Activated CD4-positive, alpha-beta T cell treated with anti-CD3 and anti-CD28 coated beads, Interleukin-2, amount 50 U/mL, for 48 hours (primary cell): ENCODE measurements around the gene KIAA1671.

Experiments
- DNase-seq, 2 experiments: peaks; one replicate each; pipeline ENCODE4 v3.0.0-alpha.2; 2020

The KIAA1671 gene

DNA sequence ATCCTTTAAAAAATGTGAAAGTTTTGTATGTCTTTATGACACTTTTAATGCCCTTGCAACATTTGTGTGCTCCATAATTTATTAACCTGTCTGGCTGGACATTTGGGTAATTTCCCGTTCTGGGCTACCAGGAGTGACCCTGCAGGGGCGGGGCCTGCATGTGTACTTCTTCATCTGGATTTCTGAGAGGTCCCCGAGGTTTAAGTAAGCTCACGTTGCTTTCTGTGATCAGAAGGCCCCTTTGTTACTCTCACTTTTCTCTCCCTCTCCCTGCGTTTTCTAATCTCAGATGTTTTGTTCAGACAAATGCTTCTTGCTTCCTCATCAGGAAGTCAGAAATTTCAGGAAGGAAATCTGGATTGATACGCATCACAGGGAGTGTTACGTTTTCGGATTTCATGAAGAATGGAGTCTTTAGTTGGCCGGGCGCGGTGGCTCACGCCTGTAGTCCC is 168.3 kb downstream of the KIAA1671 start:
- no peak for DNase-seq

DNA sequence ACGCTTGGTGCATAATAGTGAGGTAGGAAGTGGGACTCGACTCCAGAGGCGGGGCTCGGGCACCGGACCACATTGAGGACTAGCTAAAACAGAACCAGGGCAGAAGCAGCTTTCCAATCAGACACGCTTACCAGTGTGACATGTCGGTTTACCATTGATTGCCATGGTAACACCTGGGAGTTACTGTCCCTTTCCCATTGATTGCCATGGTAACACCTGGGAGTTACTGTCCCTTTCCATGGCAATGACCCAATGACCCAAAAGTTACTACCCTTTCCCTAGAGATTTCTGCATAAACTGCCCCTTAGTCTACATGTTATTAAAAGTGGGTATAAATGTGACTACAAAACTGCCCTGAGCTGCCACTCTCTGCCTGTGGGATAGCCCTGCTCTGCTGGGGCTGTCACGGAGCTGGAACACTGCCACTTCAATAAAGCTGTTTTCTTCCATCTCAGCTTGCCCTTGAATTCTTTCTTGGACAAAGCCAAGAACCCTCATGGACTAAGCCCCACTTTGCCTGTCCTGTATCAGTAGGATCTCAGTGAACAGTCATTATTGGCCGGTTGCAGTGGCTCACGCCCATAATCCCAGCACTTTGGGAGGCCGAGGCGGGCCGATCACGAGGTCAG is 169.7 kb downstream of the KIAA1671 start:
- DNase-seq: no peak

DNA sequence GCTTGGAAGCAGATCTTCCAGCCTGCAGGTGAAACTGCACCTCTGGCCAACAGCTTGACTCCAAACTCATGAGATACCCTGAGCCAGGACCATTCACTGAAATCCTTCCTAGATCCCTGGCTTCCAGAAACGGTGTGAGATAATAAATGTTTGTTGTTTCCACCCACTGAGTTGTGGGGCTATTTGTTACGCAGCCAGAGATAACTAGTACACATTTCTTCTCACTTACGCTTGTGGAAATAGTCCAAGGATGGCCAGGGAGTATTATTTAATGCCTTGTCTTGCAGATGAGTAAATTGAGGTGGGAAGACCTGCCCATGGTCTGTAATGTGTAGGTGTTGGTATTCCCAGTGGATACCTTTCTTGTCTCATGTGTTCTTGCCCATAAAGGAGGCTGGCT is 171.2 kb downstream of the KIAA1671 start:
- no peak for DNase-seq

DNA sequence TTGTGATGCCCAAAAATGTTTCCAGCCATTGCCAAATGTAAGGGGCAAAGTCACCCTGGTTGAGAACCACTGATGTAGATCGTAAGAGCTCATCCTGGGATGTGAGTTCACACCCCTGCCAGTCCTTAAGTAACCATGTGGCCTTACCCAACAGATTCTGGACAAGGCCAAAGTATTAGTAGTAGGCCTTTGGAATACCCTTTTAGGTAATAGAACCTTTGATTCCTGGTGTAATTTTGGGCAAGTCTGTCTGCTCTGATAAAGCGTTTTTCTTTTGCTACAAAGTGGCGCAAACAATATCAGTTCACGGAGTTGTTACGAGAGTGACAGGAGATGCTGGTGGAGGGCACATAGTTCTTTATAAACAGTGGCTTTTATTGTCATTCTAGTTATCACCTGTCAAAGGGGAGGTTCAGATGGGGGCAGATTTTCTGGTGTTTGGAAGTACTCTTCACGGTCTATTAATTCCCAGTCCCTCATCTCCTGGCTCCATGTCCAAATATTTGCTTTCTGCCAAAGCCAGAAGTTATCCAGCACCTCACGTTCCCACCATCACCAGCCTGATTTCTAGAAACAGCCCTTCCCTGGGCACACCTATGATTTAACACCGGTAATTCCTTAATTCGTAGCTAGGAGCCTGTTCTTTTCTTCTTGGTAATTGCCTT is 173.3 kb downstream of the KIAA1671 start:
- DNase-seq: no peak

DNA sequence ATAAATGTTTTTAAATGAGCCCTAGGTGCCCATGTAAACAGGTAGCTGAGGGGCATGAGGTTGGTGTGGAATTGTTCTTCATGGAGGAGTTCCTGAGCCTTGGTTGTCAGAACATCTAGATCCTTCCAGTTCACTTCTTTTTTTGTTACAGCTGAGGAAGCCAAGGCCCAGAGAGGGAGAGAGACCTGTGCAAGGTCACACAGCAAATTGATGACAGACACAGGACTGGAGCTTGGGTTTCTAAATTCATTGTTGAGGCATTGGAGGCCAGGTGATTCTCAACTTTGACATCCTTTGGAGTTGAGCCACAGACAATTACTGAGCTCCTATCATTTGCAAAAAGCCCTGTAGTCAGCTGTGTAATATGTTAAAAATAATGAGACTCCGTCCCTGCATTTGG is 174.0 kb downstream of the KIAA1671 start:
- DNase-seq: no peak

DNA sequence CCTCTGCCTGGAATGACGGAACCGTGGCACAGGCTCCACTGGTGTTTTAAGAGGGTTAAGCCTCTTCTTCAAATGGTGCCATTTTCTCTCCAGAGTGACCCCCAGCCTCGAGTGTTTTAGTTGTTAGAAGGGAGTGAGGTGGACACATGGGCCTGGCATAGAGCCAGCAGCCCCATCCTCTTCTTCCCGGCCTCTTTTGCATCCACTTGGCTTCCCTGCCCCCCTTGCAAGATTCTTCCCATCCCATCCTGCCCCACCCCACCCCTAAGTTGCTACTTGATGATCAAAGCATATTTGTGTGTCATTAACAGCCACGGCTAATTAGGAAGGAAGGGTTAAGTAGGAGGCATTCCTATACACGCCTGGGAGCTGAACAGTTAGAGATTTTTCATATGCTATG is 174.8 kb downstream of the KIAA1671 start:
- no peak for DNase-seq

DNA sequence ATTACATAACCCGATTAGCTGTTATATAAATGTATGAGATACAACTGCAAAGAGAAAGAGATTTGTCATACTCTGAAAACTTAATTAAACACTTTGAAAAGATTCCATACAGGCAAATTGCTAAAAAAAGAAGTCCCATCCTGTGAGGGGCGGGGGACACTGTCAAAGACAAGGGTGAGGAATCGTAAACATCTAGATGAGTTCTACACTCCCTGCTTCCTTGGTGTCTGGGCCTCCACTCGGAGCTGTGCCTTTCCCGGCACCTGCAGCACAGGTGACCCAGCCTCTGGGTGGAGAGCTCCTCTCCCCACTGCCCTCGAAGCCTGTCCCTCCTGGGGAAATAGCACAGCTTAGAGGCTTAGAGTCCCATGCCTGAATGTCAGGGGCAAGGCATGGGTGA is 177.9 kb downstream of the KIAA1671 start:
- DNase-seq: no peak

DNA sequence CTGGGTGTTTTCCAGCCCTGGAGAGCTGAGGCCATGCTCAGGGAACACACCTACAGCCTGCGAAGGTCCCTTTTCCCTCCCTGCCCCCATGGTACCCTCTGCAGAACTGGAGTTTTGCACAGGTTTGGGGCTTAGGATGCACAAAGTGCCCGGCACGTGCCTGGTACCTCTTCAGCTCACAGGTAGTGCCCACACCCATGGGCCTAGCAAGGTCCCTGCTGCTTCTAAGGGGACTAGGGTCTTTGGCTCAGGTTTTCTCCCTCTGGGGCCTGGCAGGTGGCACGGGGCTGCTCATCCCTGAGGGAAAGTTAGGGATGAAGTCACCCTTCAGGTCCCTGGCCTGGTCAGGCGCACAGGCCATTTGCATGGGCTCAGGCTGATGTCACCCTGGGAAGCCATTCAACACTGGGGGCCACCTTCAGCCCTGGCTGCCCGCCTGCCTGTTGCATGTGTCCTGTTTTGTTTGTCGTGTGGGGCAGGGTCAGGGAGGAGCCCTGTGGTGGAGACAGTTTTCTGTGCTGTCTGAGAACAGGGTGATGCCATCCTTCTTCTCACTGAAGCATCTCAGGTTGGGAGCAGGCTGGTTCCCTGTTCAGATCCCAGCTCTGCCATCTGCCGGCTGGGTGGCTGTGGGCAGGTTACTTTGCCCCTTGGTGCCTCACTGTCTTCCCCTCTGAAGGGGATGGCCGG is 178.8 kb downstream of the KIAA1671 start:
- no peak for DNase-seq

DNA sequence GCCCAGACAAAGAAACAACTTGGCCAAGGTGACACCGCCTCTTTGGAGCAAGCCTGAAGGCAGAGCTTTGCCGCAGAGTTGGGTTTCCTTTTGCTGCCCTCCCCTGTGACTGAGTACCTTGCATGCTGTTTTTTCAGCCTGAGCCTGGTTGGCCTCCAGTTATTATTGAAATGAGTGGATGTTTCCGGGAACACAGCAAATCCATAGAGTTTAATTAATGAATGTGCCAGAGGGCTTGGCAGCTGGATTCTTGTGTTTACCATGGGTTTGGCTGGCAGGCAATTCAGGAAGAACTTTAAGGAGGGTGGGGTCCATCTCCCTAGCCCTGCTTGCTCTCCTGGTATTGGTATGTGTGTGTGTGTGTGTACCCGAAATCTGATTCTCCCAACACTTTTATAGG is 181.5 kb downstream of the KIAA1671 start:
- no peak for DNase-seq

DNA sequence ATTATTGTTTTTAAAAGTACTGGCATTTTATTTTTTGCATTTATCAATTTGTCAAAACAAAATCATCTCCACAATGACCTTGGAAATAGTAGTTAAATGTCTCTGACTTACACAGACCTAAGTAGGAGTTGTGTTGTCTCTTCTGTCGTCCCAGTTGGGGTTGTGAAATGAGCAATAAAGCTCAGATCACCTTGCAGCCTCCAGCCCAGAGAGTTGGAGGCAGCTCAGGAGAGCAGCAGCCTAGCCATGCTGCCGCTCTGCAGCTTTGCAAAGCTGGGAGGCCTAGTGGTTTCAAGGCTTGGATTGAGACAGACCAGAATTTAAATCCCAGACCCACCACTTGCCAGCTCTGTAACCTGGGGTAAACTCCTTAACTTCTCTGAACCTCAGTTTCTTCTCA is 181.9 kb downstream of the KIAA1671 start:
- DNase-seq: no peak

DNA sequence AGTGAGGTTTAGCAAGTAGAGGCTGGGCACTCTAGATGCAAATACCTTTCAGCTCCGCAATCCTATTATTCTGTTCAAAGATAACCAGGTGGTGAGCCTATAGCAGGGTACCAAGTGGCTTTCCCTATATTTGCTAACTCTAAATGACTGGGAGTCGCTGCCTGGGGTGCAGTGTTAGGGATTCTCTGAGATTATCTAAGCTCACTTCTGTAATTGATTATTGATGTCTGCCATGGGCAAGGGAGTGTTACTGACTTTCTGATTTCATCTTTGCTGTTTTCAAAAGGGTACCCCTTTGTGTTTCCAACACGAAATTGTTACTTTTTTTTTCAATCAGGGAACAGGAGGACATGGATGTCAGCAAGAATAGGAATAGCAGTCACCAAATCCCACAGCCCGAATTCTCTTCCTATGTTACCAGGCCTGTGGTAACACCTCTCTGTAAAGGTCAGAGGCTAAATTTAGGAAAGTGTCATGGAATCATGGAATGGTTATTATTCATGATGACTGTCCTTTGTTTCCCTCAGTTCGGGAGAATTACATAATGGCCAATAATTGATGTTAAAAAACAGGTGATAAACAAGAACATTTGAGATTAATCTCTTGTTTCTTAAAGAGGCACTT is 184.5 kb downstream of the KIAA1671 start:
- no peak for DNase-seq

DNA sequence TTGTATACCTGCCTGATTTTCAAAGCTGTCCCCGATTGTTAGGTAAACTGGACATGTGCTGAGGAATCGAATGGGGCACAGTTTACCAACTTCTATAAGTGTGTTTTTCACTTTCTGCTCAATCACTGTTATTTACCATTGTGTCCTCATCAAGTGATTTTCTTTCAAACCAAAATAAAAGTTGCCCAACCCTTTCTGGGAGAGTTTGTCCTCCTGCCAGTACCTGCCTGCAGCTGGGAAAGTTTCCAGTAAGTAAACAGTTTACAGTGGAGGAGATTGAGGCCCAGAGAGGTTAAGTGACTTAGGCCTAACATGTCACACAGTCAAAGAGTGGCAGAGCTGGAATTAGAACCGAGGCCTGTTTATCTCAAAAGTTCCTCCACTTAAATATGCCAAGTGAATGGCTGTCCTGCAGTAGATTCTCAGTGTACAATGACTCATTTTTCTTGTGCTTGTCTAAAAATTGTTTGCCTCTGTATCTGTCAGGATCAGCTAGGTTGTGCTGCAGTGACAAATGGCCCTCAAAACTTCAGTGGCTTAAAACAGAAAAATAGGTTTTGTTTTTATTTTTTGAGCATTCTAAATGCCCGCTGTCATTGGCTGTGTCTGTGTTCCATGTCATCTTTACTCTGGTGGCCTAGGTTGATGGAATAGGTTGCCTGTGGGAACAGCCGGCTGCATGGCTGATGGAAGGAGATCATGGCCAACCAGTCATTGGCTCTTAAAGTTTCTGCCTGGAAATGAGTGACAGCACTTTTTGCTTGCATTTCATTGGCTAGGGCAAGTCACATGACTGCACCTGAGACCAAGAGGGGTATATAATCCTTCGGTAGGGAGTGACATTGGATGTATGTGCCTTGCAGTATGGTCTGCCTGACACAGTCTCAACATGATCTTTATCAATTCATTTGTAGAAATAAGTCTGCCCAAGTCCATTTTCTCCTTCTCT is 185.3 kb downstream of the KIAA1671 start:
- no peak for DNase-seq

DNA sequence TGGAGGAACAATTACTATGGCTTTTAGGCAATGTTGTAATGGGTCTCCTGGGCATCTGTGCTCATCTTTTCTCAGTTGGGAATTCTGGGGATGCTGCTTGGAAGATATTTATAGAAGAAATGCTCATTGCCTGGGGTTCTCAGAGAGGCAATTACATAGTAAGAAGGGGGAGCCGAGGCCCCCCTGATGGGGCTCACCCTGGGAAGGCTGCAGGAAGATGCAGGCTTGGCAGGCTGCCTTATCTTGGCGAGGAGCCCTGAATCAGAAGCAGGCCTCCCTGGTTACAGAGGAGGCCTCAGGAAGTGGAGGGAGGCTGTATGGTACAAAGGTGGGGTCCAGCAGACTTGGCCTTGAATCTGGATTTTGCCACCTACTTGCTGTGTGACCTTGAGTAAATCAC is 186.5 kb downstream of the KIAA1671 start:
- DNase-seq: no peak

DNA sequence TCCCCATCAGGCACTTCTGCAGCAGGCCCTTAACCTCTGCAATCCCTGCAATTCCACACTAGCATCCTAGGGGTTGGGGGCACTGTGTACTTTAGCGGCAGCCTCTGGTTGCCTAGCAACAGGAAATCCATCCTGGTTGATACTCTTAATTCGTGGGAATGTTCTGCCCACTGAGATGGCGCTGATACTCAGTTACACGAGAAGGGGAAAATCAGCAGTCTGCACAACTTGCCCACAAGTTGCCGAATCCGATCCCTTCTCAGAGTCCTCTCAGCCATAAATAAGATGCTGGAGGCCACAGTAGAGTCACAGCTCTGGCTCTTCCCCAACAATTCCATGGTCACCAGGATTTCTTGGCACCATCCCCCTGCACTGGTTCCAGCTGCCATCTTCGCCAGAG is 189.6 kb downstream of the KIAA1671 start:
- DNase-seq: no peak

DNA sequence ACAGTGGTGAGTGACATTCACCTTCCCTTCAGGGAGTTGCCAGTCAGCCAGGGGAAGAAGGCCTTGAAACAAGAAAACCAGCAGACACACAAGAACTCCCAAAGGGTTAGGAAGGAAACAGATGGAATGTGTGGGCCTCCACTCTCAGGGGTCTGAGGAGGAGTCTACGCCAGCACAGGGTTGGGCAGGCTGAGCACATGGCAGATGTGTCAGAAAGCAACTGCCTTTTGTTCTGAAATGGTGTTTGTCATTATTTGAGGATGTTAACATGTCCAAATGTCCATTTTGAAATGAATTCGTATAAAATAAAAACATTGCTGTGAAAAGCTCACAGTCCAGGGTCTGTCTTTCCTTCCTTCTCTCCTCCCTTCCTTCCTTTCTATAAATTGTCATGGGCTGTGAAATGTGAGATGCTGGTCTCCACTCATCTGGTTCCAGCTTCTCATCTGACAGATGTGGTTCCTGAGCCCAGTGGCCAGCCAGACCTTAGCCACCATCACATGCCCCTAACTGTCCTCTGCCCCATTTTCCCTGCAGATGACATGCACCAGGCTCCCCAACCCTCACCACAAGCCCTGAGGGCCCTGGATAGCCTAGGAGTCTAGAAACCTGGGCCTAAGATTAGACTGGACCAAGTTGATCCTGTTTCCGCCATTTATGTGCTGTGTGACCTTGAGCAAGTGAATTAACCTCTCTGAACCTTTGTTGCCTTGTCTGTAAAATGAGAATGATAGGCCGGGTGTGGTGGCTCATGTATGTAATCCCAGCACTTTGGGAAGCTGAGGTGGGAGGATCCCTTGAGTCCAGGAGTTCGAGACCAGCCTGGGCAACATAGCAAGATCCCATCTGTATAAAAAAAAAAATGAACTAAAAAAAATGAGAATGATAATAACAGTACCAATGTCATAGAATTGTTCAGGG is 190.9 kb downstream of the KIAA1671 start:
- no peak for DNase-seq

DNA sequence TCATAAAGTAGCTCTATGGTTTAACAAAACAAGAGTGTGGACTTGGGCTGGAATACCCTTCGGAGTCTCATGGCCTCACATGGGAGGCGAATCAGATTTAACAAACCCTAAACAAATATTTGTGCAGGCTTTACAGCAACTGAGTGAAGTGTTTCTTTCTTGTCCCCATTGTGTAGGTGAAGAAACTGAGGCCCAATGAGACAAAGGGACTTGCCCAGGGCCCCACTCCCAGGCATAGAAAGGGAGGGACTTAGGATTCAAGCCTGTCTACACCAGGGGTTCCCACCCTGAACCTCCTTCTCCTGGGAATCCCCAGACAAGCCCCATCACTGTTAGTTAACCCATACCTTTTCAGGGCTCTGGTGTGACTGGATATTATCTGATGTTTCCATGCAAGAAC is 192.0 kb downstream of the KIAA1671 start:
- no peak for DNase-seq

DNA sequence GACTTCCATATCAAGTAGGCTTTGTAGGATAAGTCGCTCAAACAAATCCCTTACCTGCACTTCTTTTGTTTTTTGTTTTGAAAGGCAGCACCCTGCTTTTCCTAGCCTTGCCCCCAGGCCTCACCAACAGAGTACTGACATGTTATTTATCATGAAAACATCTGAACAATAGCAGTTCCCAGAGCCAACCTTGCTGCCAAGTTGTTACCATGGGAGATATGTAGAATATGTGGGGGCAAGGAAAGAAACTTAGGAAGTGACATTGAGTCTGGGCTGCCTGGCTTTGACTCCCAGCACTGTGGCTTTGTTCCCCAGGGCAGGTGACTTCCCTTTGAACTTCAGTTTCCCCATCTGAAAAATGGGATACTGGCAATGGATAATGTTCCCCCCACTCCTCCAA is 193.8 kb downstream of the KIAA1671 start:
- no peak for DNase-seq

DNA sequence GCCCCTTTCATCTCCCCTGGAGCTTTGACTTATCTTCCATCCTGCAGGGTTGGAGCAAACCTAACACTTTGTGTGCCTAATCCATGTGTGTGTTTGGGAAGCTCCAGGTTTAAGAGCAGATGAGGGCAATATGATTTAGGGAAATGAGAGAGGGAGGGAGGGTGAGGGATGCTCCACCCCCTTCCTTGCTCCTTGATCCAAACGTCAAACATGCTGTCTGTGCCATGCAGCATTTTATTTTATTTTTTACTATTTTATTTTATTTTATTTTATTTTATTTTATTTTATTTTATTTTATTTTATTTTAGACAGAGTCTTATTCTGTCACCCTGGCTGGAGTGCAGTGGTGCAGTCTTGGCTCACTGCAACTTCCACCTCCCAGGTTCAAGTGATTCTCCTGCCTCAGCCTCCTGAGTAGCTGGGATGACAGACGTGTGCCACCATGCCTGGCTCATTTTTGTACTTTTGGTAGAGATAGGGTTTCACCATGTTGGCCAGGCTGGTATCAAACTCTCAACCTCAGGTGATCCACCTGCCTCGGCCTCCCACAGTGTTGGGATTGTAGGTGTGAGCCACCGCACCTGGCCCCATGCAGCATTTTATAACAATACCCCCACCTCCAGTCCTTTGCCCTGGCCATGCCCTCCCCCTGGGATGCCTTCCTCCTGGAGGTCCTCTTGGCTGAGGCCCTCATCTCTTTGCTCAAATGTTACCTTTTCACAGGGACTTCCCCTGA is 194.6 kb downstream of the KIAA1671 start:
- DNase-seq: no peak

DNA sequence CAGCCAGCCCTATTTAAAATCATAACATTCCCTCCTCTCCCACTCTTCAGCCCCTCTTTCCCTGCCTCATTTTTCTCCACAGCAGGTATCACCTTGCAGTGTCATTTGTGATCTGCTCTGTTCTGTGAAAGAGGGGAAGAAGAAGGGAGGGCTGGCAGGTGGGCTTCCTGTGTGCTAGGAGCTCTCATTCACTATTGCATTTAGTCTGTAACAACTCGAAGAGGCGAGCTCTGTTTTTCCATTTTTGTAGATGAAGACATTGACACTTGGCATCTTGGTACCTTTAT is 195.1 kb downstream of the KIAA1671 start:
- DNase-seq: no peak

DNA sequence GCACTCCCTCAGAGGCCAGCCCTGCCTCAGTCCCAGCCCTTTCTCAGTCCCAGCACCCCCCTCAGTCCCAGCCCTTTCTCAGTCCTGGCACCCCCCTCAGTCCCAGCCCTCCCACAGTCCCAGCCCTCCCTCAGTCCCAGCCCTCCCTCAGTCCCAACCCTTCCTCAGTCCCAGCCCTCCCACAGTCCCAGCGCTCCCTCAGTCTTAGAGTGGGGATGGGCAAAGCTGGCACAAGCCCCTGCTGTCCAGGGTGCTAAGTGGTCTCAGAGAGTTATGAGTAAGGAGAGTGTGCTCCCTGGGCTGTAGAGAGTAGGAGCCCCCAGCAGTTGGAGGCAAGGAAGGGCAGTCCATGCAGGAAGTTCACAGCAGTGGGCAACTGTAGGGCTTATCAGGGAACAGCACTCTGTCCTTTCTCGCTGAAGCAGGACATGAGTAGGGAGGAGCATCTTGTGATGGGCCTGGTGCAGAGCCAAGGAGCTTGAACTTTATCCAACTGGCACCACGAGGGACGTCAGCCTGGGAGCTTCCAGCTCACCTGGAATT is 195.7 kb downstream of the KIAA1671 start:
- DNase-seq: no peak

DNA sequence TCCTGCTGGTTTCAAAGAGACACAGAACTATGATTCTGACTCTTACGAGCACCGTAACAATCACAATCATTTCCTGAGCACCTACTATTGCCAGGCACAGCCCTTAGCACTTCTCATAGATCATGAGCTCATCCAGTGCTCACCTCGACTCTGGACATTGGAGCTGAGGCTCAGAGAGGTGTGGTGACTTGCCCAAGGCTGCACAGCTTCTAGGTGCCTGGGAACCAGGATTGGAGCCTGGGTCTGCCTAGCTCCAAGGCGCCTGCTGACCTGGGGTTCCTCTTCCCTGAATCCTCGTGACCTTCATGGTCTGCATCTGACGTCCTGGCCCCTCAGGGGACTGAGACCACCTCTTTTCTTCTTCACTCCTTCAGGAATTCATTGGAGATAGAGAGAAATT is 196.5 kb downstream of the KIAA1671 start:
- DNase-seq: no peak
